GM21360 (cell line): ENCODE data around the gene LAPTM5.

Source experiments
- ATAC-seq: cut with Tn5 transposase; IDR thresholded peaks from one replicate; pipeline ENCODE4 v1.9.1; 2021; ENCODE audit warnings: mild to moderate bottlenecking, moderate library complexity; ENCODE audit not compliant: unreplicated experiment

The LAPTM5 gene

DNA sequence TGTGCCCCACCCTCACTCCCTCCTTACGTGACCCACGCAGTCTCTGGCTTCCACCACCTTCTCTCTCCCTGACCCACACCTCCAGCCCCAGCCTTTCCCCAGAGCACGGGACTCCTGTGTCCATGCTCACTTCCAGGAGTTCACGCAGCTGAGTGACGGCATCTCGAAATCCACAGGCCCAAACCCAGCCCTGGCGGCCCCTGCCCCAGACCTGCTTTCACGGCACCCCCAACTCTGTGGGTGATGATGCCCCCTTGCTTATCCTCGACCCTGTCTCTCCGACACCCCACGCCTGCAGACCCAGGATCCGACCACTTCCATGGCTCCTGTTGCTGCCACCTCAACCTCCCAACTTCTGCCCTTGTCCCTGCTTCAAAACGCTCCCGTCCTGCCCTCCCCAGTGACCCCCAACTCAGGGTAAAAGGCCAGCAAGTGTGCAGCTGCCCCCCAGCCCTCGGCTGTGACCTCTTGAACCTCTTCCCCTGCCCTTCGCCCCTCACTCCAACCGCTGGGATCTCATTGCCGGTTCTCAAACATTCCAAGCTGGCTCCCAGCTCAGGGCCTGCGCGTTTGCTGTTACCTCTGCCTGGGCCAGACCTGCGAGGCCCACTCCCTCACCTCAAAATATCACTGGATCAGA lies 30.4 kb upstream of the LAPTM5 start:
- ATAC-seq, result no peak

DNA sequence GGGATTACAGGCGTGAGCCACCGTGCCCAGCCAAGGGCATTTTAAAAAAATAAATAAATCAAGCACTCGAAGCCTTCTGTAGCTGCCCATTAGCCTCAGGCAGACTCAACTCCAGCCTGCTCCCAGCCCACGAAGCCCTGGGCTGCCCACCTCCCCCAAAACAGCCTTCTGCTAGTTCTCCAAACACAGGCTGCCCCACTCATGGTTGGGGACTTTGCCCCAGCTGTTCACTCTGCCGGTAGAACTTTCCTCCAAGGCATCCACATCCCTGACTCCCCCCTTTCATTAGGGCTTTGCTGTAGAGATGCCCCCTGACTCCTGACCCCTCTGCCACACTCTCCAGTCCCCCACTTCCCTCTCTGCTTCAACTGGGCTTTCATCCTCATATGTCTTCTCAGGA lies 29.7 kb upstream of the LAPTM5 start:
- ATAC-seq, result no peak

DNA sequence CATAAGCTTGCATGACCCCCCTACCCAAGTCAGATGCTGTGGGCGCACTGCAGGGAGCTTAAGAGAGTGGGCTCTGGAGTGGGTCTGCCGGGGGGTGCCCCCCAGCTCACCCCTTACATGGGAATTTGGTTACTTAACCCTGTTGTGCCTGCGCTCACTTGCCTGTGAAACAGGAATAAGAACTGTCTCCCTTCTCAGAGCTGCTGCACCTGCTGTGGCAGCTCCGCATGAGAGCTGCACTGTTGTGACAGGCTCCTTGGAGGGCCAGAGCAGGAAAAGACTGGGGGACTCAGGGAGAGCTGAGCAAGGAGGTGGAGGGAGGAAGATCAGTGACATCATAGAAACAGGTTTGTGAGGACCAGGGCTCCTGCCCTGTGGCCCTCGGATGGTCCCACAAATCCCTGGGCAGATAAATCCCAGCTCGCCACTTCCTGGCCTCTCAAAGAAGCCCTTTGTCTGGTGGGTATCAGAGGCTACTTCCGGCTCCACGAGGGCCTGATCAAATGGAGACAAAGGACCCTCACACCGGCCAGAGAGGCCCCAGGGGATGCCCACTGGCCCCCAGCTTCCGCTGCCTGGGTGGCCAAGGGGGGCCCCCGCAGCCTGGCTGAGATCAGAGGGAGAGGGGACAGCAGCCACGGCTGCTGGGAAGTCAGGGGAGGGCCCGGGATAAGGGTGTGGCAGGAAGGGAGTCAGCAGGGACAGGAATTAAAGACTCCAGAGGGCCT lies 28.9 kb upstream of the LAPTM5 start:
- ATAC-seq, result no peak

DNA sequence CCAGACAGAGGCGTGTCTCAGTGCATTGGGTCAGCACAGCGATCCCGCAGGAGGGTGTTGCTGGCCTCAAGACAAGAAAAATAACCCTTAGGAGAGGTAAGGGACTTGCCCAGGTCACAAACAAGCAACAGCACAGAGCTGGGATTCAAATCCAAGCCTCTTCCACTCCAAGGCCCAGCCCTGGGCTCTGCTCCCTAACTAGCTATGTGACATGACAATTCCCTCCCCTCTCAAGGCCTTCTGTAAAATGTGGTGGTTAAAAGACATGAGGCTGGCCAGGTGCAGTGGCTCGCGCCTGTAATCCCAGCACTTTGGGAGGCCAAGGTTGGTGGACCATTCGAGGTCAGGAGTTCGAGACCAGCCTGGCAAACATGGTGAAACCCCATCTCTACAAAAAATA lies 28.1 kb upstream of the LAPTM5 start:
- ATAC-seq, result no peak

DNA sequence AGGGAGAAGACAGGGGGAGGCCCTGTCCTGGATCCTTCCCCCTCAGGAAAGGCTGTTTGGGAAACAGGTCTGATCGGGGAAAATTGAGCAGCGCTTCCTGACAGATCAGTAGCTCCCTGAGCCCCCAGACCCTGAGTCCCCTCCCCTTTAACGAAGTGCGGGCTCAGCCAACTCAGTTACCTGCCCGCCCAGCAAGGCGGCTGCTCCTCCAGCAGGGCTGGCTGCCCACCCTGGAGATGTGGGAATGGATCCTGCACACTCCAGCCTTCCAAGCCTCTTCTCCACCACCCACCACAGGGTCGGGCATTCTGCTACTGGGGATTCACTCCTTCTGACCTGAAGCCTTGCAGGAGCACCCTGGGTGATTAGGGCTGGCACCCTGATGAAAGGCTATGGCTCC lies 27.6 kb upstream of the LAPTM5 start:
- ATAC-seq, result no peak

DNA sequence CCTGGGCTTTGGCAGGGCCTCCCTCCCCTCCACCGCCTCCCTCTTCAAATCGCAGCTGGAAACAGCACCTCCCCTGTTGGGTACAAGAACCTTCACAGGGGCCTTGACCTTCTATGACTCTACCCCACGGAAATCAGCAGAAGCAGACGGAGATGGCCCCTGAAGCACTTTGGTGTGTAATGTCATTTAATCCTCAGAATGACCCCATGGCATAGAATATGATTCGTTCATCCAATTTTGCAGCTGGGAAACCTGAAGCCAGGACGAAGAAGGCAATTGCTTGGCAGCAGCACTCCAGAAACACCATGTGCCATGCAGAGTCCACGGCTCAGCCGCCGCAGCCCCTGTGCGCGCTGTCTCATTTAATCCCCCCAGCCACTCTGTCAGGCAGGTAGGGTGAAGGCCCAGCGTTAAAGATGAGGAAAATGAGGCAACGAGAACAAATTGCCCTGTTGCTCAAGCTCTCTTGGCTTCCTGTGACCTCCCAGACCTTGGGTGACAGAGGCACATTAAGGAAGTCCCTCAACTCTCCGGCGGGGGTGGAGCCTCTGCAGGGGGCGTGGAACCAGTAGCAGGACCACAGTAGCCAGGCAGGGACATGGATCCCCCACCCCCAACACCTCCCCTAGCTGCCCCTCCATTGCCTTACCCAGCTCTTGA lies 25.8 kb upstream of the LAPTM5 start:
- ATAC-seq, result no peak

DNA sequence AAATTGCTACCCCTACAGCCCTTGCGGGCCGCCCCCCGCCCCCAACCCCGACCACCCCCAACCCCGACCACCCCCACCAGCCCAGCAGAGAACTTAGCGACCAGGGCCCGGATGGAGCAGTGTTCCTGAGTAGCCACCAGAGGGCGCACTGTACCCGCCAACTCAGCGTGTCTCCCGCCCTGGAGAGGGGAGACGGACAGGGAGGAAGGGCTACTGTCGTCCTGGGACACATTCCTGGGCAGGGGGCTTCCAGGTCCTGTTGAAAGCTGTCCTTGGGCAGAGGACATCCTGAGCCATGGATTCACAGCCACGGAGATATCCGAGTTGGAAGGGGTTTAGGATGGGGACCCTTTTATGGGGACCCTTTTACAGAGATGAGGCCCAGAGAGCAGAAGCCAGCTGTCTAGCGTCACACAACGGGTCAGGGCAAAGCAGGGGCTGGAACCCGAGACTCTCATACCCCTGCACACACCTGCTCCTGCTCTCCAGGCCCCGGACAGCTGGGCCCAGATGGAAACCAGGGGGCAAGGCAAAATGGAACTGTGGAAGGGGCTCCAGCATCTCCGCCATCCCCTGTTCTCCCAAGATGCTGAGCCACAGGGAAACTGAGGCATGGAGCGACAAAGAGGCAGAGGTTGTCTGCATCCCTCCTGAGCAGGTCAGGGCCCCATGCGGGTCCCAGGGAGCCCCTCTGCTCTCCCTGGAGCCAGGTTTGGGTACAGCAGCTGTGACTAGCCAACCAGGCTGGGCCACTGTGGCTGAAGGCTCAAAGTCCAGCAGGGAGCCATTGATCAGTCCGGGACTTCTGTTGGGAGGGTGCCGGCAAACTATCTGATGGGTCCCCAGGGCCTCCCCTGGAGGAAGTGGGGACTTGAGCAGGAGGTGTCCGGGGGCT lies 25.0 kb upstream of the LAPTM5 start:
- no peak for ATAC-seq

DNA sequence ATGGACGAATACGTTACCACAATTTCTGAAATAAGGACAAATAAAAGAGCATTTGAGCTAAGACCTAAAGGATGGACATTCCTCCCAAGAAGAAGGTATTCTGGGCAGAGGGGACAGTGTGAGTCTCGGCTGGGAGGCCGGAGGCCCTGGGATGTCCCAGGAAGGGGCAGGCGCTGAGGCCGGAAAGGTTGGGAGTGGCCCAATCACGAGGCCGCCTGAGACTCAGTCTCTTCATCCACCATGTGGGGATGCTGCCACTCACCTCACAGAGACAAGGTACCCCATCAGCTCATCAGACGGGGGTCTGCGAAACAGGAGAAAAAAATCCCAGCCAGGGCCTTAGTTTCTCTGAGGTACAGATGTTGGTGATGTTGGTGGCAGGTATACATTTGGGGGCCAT lies 24.3 kb upstream of the LAPTM5 start:
- ATAC-seq, result no peak

DNA sequence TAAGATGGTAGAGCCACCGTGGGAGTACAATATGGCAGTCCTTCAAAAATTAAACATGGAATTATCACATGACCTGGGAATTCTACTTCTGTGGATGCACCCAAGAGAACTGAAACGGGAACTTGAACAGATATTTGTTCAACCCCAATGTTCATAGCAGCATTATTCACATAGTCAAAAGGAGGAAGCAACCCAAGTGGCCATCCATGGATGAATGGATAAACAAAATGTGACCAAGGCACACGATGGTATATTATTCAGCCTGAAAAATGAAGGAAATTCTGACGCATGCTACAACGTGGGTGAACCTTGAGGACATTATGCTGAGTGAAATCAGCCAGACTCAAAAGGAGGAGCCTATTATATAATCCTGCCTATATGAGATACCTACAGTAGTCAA lies 22.8 kb upstream of the LAPTM5 start:
- no peak for ATAC-seq

DNA sequence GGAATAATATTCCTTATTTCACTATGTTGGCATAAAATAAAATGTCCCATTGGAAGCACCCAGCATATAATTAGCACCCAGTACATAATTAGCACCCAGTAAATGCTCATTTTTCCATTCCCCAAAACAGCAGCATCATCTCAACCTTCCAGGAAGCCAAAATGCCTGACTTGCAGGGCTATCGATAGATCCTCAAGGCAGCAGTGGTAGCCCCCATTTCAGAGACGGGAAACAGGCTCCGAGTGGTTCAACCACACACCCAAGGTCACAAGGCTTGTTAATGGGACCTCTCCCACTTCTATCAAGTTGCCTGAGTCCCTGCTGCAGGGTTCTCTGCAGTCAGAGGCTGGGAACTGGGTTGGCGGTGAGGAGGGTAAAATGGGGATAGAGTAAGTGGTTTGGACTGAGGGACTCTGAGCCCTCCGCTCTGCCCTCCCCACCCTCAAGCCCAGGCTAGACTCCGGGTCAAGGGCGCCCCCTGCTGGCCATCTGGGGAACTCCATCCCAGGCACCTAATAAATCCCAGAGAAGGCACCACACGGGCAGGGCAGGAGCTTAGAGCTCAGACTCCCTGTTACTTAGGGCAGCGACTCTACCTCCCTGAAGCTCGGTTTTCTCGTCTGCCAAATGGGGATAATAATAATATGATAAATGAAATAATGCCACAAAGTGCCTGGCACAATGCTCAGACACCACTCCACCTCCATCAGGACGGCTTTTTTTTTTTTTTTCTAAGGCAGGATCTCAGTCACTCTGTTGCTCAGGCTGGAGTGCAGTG lies 21.9 kb upstream of the LAPTM5 start:
- no peak for ATAC-seq

DNA sequence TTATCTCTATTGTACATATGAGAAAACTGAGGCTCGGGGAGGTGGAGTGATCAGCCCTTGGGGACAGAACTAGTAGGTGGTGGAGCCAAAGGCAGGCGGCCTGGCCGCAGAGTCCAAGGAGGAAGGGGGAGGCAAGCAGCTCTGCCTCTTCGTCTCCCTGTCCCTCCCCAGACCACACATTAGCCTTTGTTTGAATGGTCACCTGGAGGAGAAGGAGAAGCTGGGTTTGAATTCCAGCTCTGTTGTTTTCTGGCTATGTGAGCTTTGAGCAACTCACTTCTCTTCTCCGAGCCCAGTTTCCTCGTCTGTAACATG lies 21.4 kb upstream of the LAPTM5 start:
- ATAC-seq, result no peak

DNA sequence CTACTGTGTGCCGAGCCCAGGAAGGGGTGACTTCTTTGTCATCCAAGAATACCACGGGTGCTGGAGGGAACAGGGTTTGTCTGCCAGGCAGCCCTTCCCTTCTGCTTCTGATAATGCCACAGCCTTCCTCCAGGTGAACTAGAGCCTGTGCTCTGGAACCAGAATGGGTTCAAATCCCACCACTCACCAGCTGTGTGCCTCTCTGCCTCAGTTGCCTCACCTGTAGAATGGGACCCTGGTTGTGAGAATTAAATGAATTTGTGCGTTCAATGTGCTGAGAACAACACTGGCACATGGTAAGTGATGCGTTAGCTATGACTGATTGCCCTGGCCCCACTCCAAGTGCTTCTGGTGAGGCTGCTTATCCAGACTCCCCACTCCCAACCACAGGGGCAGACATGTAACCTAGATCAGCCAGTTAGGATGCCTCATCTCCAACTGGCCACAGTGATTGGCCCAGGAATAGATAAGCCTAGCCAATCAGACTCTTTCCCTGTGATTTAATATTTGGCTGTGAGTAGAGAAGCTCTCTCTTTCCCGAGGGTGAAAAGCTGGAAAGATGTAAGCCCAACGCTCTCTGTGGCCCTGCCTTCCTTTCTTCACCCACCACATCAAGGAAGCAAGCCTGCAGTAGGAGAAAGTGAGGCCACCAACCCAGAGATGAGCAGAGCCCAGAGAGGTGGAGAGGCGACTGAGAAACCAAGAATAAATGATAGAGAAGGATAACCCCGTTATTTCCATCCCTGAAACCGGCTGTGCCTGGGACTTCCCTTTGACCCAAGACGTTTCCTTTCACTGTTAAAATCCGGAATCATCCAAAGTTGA lies 20.8 kb upstream of the LAPTM5 start:
- ATAC-seq, result no peak

DNA sequence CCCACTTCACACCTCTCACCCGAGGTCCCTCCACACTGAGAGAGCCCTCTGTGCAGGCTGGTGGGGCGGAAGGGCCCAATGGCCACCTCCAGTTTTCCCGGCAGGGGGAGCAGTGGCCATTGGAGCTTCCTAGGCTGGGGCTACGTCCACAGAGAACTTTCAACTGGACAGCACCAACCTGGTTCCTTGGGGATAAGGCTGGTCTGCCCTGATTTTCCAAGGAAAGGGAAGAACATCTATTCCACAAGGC lies 20.3 kb upstream of the LAPTM5 start:
- ATAC-seq, result no peak

DNA sequence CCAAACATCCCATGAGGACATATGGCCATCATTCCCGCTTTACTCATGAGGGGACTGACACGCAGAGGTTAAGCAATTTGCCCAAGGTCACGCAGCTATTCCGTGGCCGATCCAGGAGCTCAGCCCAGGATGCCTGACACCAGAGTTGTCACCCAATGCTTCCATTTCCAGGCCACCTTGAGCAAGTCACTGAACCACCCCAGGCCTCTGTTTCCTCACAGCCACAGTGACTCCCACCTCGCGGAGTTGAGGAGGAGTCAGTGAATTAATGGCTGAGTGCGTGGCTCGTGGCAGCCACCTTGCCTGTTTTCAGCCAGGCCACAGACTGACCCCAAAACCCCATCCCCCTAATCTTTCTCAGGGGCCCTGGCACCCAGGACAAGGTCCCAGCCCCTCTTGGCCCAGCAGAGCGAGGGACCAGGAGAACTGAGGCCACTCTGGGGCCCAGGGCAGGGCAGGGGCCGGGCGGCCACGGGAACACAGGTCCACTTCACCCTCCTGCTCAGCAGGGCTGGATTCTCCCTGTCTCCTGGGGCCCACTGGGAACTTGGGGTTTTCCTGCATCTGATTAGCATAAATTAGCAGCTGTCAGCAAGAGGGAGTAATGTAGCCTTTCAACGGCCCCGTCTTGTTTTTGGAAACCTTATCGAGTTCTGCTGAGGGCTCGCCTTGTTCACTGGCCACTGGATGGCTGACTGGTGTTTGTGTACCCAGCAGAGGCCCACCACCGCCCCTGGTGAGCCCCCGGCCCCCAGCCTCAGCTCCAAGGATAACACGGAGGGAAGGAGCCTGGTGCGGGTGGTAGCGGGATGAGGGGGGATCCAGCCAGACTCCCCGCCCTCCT lies 19.7 kb upstream of the LAPTM5 start:
- no peak for ATAC-seq

DNA sequence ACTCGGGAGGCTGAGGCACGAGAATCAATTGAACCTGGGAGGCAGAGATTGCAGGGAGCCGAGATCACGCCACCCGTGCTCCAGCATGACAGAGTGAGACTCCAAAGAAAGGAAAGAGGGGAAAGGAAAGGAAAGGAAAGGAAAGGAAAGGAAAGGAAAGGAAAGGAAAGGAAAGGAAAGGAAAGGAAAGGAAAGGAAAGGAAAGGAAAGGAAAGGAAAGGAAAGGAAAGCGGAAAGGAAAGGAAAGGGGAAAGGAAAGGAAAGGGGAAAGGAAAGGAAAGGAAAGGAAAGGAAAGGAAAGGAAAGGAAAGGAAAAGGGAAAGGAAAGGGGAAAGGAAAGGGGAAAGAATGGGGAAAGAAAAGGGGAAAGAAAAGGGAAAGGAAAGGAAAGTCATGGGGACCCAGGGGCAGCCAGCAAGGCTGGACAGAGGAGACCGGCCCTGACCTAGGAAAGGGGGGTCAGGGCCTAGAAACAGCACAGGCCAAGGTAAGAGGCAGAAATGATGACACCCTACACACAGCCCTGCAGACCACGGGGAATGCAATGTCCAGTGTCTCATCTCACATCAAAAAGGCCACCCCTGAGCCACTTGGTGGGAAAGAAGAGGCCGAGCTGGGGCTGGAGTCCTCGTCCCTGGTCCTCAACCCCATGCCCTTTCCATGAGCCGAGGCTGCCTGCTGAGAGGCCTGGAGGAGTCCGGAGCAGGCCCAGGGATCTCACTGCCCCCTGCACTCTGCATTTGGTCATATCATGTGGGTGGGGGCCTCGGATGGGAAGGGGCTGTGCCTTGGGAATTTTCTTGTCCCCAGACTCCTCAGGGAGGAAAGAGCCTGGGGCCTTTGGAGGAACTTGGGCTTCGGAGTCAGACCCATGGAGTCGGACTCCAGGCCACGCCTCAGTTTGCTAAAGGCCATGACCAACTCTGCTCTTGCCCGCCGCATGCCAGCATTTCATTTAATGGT lies 18.8 kb upstream of the LAPTM5 start:
- no peak for ATAC-seq

DNA sequence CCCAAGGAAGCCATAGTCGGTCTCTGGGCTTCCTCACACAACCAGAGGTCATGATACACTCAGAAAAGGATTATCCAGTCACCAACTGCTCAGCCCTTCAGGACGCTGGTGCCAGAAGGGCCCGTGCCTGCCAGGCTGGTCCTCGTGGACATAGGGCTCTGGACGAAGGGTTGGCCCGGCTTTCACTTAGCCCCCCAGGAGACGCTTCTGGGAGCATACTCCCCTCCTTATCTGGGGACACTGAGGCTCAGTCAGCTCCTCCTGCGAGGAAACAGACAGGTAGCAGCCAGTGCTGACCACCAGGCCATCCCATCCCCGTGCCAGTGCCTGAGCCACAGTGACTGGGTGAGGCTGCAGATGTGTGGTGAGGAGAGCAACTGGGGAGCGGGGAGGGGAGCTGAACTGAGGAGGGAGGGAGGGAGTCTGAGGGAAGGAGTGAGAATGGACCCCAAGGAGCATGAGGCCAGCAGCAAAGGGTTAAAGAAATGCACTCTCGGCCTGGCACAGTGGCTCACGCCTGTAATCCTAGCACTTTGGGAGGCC lies 17.9 kb upstream of the LAPTM5 start:
- ATAC-seq, result no peak

DNA sequence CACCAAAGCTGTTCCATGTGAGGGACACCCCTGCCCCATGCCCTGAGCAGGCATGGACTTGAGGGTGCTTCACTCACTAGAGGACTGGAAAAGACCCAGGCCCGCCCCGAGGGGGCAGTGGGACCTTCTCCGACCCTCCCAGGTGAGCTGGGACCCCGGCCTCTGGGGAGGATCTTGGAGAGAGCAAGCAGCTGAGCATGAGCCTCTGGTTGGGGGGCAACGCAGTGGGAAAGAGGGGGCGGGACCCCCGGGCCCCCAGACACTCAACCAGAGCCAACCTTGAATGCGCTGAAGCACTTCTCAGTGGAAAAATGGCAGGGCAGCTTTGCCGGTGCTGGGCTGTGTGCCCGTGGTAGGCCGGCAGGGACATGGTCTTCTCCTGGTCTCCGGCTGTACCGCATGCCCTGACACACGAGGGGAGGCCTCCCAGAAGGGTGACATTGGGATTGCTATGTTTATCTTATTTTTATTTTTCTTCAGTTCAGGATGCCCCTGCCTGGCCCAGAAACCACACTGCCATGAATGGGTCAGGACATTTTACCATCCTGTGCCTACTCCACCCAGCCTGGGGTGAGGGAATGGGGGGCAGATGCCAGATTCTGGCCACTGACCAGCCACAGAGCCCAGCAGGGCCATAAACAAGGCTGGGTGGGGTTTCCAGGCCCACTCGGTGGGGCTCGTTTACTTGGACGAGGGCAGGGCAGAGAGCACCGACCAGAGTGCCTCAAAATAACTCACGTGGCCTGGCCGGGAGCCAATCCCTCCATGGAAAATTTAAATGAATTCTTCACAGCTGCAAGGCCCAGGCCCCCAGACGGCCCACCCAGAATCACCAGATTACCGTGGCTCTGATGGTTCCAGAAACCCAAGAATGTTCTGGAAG lies 17.2 kb upstream of the LAPTM5 start:
- no peak for ATAC-seq
